D721Med (cell line): Measurements from ENCODE around the gene VPS37D.
"Not testable (repeated sequence)": the region's sequence is repeated elsewhere in the genome, so short reads cannot be mapped to it uniquely, and the experiment has no call there.

Experiments
- DNase-seq: peaks from one replicate; pipeline ENCODE4 v3.0.0; 2011; ENCODE audit warnings: low spot score; ENCODE audit not compliant: insufficient read length
- FAIRE-seq: peaks from 2 replicates; lab custom pipeline; 2011; peaks lifted over from hg19 to GRCh38; lab: Jason Lieb, UNC
- TF ChIP-seq, protein P1 (sequence below): IDR thresholded peaks from 2 replicates; pipeline ENCODE4 v1.5.1; 2012; ENCODE audit warnings: mild to moderate bottlenecking, control low read depth; ENCODE audit not compliant: insufficient read depth; ENCODE audit errors: missing control alignments

Gene VPS37D

DNA sequence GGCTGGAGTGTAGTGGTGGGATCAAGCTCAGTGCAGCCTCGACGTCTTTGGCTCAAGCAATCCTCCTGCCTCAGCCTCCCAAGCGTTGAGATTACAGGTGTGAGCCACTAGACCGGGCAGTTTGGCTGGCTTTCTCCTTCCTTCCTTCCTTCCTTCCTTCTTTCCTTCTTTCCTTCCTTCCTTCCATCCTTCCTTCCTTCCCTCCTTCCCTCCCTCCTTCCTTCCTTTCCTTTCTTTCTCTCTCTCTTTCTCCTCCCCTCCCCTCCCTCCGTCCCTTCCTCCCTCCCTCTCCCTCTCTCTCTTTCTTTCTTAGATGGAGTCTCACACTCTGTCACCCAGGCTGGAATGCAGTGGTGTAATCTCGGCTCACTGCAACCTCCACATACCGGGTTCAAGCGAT lies 7.6 kb upstream of the VPS37D start:
- no peak for DNase-seq
- no peak for FAIRE-seq
- TF ChIP-seq, protein P1, sequence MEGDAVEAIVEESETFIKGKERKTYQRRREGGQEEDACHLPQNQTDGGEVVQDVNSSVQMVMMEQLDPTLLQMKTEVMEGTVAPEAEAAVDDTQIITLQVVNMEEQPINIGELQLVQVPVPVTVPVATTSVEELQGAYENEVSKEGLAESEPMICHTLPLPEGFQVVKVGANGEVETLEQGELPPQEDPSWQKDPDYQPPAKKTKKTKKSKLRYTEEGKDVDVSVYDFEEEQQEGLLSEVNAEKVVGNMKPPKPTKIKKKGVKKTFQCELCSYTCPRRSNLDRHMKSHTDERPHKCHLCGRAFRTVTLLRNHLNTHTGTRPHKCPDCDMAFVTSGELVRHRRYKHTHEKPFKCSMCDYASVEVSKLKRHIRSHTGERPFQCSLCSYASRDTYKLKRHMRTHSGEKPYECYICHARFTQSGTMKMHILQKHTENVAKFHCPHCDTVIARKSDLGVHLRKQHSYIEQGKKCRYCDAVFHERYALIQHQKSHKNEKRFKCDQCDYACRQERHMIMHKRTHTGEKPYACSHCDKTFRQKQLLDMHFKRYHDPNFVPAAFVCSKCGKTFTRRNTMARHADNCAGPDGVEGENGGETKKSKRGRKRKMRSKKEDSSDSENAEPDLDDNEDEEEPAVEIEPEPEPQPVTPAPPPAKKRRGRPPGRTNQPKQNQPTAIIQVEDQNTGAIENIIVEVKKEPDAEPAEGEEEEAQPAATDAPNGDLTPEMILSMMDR = no peak

DNA sequence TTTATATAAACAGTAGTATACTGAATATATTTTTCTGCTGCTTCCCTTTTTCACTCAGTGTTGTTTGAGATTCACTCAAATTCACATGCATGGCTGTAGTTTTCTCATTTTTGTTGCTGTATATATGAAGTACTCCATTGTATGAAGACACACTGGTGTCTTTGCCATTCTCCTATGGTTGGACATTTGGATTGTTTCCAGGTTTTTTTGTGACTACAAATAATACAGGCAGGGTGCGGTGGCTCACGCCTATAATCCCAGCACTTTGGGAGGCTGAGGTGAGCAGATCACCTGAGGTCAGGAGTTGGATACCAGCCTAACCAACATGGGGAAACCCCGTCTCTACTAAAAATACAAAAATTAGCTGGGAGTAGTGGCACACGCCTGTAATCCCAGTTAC lies 7.0 kb upstream of the VPS37D start:
- FAIRE-seq, DNase-seq: not testable (repeated sequence)

DNA sequence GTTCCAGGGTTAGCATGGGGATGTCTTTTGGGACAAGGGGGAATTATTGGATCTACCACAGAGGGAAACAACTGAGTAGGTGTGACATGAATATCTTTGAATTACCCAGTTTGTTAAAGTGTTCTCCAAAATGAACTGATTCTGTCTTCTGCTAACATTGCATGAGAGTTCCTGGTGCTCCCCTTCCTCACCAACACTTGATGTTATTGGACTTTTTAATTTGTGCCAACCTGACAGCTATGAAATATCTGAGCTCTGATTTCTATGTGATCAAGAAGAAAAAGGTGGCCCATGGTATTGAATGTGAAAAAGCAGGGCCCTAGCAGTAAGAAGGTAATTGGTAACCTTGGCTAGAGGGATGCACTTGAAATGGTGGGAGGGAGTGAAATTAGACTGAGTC lies 4.6 kb upstream of the VPS37D start:
- FAIRE-seq (no peak), DNase-seq (no peak)
- TF ChIP-seq, protein P1 = no peak

DNA sequence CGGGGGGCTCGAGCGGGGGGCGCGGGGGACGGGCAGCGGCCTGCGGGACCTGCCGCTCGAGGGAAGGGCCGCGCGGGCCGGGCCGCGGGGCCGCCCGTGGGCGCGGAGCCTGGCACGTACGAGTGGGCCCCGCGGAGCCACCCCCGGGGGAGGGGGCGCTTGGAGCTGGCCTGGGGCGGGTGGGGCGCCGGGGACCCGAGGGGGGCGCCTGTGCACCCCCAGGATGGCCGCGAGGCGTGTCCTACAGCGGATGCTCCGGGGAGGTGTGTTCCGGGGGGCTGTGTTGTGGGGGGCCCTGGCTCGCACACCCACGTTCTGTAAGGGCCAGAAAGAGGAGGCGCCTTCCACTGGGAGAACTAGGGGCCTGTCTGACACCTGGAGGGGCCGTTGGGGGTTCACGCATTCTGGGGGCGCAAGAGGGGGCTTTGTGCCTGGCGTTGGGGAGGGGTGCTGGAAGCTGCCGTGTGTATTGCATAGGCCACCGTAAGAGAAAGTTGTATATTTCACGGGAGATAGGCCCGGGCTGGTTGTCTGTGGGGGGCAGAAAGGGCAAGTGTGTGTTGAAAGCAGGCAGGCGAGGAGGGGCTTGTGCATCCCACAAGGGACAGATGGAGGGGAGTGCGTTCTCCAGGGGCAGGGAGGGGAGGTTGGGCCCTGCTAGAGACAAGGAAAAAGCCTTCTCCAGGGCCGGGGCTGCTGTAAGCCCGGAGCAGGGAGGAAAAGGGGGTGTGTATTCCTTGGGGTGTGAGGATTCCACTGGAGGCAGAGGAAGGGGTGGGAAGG lies 663 bp downstream of the VPS37D start:
- DNase-seq = peak; percentile 60
- FAIRE-seq = no peak
- TF ChIP-seq, protein P1 = no peak

DNA sequence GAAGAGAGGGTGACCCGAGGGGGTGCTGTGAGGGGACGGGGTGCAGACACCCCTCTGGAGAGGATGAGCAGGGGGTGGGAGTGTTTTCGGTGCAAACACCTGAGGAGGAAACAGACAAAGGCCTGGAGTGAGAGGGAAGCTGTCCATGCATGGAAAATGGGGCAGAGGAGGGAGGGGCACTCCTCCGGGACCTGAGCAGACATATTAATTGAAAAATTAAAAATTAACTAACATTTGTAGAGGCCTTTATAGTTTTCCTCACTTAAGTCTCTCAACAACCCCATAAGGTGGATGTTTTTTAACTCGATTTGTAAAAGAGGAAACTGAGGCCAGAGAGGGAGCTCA lies 1.2 kb downstream of the VPS37D start:
- TF ChIP-seq, protein P1 = no peak
- no peak for FAIRE-seq
- no peak for DNase-seq

DNA sequence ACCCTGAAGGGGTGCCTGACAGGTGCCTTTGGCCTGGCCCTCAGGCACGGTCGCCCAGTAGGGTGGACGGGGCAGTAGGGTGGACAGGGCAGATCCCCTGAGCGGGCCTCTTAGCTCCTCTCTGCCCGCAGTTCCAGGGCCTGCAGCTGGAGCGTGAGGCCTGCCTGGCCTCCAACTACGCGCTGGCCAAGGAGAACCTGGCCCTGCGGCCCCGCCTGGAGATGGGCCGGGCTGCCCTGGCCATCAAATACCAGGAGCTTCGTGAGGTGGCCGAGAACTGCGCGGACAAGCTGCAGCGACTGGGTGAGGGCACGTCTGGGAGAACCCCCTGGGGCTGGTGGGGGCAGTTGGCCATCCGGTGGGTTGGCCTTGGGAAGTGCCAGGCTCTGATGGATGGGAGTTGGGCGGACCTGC lies 1.7 kb downstream of the VPS37D start:
- TF ChIP-seq, protein P1 = no peak
- FAIRE-seq (no peak), DNase-seq (no peak)

DNA sequence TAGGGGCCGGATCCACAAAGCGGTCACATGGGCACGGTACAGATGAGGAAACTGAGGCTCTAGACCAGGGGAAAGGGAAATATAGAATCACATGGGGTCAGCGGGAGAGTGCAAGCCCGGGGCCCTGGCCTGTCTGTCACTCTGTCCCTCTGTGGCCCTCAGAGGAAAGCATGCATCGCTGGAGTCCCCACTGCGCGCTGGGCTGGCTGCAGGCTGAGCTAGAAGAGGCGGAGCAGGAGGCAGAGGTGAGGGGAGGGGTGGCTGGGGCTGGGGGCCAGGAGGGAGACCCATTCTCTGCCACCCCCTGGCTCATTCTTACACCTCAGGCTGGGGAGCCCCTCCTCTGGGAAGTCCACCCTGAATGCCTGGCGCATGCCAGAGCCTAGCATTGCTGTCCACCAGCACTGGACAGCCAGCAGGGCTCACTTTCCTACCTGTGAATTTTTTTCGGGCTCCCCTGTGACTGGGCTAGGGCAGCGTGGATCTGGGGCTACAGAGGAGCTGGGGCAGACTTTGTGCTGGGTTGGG lies 2.3 kb downstream of the VPS37D start:
- TF ChIP-seq, protein P1 = no peak
- DNase-seq (no peak), FAIRE-seq (no peak)

DNA sequence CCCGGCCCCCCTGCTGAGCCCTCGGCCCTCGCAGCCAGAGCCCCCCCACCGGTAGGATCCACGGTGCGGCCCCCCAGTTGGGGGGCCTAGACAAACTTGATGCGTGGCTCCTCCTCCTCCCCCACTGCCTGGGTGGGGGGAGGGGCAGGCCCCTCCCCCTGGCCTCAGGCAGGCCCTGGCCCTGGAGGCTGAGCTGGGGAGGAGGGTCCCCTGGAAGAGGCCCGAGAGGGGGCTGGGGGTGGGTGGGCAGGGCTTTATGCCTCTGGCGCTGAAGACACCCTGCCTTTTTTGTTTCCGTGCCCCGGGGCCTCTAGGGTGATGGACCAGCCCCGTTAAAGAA lies 3.7 kb downstream of the VPS37D start:
- TF ChIP-seq, protein P1 = no peak
- FAIRE-seq (no peak), DNase-seq (no peak)
